Fibroblast of skin of right quadriceps (primary cell): Measurements from ENCODE around the gene IFNA7.
A peak's percentile ranks its signal among the peaks of the same experiment; 100 is the strongest.
"Not testable (repeated sequence)": the region's sequence is repeated elsewhere in the genome, so short reads cannot be mapped to it uniquely, and the experiment has no call there.

Experiments used
- DNase-seq: peaks from one replicate; pipeline ENCODE4 v3.0.0-alpha.2; 2013

The IFNA7 gene

DNA sequence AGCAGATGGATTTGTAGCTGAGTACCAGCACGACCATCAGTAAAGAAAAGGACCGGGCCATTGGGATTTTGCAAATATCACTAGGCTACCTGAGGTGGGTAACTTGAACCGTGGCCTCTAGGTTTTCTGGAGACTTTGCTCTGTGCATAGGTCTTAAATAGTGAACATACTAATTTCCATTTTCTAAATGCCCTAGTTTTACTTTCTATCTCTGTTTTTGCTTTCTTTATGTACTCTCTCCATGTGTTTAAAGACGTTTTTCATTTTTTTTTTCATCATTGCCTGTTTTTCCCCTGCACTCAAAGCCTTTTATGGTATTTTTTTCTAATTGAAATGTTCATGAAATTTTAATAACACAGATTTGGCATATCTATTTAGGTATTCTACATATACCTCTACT is at the start of gene IFNA7:
Gene IFNA7, minus strand, starts transcription at position 101 of the 400 bp plus-strand sequence. Its CDS starts 40 bp downstream, at position 61.
- DNase-seq = not testable (repeated sequence)

DNA sequence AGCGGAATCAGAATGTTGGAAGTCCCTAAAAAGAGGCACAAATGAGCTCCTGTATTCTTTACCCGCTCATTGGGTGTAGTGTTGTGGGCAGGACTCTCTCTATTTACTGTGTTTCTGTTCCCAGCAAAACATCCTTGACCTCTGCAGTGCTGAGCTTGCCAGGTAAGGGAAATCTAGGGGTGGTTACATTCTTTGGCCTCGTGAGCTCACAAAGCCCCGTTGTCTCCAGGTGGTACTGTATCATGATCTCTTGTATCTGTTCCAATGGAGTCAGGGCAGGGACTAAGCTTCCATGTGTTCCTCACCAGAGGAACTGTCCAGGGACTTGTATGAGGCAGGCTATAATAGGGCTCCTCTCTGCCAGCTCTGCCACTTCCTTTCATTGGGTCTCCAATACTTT is 49.6 kb upstream of the IFNA7 start:
- no peak for DNase-seq

DNA sequence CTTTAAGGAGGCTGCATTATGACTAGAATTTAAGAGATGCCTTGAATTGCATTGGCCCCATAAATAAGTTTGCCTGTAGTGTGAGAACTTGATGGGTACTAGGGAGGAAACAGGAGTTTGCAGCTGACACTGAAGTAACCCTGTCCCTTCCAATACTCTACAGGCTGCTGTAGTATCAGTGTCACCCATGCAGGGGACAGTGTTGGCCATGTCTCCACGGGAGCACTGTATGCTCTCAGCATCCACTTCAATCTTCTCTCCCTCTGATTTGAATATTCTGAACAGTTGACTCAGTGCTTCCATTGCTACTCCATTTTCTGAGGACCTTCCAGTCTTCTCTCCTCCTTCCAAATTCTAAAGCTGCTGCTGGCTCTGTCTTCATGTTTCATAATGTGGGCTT is 49.2 kb upstream of the IFNA7 start:
- no peak for DNase-seq

DNA sequence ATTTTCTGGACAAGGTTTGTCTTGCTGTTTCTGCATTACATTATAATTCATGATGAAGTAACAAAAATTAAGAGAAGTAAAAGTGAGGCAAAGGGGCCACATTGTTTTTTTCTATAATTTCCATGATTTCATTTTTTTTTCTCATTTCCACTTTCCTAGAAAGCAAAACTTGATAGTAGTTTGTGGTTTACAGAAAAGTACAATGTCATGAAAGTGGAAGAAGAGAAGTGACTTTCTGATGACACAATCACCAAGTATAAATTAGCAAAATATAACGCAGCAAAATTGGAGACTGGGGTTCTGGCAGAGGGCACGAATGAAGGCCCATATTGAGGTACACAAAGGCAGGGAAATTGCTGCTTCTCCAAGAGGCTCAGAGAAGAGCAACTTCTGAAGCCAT is 42.8 kb upstream of the IFNA7 start:
- no peak for DNase-seq

DNA sequence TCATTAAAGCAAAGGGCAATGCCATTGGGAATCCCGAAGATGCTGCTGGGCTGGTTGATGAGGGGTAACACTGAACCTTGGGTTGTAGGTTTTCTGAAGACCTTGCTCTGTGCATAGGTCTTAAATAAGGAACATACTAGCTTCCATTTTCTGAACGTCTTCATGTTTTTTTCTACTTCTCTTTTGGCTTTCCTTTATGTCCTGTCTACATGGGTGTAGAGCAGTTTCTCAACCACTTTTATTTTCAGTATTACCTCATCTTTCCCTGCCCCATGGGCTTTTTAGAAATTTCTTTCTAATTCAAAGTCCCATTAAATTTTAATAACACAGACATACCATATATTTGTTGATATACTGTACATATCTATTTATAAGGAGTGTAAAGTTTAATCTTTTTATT is 37.9 kb upstream of the IFNA7 start, which contains the start of gene IFNA14:
Gene IFNA14, minus strand, starts transcription at position 95 of the 400 bp plus-strand sequence. Its CDS starts 70 bp downstream, at position 25.
- no peak for DNase-seq

DNA sequence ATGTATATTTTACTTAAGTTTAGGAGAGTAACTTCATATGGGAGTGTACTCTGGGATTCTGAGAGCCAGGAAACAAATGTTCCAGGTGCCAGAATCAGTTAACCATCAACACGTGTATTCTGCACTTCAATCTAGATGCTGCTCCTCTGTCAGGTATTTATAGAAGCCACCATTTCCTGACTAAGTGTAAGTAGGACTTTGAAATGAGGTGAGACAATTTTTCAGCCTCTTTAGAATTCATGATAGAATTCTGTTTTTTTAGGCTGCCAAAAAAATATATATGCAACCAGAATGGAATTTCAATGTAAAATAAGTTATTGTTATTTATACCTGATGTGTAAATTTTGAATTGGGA is 34.3 kb upstream of the IFNA7 start:
- not testable (repeated sequence) for DNase-seq

DNA sequence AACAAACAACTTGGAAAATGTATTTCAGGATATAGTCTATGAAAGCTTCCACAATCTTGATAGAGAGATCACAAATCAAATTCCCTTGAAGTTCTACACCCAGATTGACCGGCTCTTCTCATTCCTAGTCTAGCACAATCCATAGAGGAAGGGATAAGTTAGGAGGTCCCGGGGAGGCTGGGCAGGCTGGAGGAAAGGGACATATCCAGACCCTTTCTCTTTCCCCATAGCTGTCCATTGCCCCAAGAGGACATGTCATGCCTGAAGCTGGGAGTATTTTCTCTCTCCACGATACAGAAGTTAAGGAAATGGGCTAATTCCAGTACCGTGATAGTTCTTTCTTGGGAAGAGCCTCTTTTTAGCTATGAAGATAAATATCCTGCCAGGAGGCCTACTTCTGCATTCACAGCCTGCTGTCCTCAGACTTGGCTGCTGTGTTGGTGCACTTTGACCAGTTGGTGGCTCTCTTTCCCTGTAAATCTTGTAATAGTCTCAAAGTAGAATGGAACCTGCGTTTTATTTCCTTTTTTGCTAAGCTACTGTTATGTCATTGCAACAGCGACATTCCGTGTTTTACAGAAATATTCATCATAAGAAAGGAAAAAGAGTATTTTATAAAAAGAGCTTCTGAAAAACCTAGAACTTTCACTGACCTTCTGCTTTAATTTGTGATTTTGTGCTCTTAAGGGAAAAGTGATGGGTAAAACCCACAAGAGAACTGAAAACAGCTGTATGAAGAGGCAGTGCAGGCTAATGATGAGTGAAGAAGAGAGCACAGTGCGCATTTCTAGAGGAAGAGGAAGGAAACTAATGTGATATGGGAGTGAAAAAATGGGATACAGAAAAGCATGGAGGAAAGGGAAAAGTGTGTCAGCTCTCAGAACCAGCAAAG is 33.7 kb upstream of the IFNA7 start:
- peak; percentile 26 for DNase-seq

DNA sequence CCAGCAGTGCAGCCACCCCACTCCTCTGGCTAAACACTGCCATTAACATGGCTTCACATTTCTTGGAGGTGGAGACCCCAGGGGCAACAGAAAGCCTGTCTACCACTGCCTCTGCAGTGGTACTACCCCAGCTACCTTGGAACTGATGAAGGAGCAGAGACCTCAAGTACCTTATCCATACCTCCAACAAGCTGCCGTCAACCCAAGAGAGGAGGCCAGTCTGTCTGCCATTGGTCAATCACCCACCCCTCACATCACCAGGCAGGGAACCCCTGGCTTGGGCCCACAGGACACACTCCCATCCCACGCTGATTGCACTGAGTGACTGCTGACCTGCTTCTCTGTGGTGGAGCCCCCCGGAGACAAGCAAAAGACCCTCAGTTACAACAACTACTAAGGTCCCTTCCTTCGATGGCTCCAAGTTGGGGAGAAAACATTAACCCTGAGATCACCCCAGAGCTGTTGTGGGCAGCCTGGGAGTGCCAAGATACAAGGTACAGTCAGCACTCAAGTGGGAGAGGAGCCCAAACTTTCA is 32.2 kb upstream of the IFNA7 start:
- DNase-seq = no peak

DNA sequence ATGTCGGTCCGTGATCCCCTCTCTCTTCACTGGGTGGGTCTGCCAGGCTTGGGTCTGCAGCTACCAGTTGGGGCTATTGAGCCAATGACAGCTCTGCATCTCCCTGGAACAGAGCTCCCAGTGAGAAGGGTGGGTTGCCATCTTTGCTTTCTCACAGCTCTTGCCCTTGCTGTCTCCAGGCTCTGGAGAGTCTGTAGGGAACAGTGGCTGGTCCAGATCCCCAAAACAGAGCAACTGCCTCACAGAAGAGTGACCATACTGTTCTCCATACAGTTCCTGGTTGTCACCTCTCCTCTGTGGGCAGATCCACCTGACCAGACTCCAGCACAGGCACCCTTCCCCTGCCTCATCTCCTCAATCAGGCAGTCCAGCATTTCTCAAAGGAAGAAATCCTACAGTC is 31.3 kb upstream of the IFNA7 start:
- DNase-seq = no peak

DNA sequence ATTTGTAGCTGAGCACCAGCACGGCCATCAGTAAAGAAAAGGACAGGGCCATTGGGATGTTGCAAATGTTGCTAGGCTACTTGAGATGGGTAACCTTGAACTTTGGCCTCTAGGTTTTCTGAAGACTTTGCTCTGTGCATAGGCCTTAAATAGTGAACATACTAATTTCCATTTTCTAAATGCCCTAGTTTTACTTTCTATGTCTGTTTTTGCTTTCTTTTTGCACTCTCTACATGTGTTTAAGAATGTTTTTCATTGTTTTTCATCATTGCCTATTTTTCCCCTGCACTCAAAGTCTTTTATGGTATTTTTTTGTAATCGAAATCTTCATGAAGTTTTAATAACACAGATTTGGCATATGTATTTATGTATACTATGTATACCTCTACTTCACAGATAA is 26.1 kb upstream of the IFNA7 start, which contains the start of gene IFNA17:
Gene IFNA17, minus strand, starts transcription at position 101 of the 400 bp plus-strand sequence. Its CDS starts 49 bp downstream, at position 52.
- DNase-seq = no peak

DNA sequence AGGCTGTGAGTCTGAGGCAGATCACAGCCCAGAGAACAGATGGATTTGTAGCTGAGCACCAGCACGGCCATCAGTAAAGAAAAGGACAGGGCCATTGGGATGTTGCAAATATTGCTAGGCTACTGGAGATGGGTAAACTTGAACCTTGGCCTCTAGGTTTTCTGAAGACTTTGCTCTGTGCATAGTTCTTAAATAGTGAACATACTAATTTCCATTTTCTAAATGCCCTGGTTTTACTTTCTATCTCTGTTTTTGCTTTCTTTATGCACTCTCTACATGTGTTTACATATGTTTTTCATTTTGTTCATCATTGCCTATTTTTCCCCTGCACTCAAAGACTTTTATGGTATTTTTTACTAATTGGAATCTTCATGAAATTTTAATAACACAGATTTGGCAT is 15.2 kb upstream of the IFNA7 start, which contains the start of gene IFNA16:
Gene IFNA16, minus strand, starts transcription at position 101 of the 400 bp plus-strand sequence. Its CDS starts 6 bp downstream, at position 95.
- DNase-seq = not testable (repeated sequence)

DNA sequence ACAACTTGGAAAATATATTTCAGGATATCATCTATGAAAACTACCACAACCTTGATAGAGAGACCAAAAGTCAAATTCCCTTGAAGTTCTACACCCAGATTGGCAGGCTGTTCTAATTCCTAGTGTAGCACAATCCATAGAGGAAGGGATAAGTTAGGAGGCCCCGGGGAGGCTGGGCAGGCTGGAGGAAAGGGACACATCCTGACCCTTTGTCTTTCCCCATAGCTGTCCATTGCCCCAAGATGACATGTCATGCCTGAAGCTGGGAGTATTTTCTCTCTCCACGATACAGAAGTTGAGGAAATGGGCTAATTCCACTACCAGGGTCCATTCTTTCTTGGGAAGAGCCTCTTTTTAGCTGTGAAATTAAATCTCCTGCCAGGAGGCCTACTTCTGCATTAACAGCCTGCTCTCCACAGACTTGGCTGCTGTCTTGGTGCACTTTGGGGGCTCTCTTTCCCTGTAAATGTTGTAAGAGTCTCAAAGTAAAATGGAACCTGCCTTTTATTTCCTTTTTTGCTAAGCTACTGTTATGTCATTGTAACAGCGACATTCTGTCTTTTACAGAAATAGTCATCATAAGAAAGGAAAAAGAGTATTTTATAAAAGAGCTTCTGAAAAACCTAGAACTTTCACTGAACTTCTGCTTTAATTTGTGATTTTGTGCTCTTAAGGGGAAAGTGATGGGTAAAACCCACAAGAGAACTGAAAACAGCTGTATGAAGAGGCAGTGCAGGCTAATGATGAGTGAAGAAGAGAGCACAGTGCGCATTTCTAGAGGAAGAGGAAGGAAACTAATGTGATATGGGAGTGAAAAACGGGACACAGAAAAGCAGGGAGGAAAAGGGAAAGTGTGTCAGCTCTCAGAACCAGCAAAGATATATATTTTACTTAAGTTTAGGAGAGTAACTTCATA is 11.7 kb upstream of the IFNA7 start:
- not testable (repeated sequence) for DNase-seq

DNA sequence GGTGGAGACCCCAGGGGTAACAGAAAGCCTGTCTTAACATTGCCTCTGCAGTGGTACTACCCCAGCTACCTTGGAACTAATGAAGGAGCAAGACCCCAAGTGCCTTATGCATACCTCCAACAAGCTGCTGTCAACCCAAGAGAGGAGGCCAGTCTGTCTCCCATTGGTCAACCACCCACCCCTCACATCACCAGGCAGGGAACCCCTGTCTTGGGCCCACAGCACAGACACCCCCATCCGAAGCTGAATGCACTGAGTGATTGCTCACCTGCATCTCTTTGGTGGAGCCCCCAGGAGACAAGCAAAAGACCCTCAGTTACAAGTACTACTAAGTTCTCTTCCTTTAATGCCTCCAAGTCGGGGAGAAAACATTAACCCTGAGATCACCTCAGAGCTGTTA is 10.2 kb upstream of the IFNA7 start:
- DNase-seq = not testable (repeated sequence)

DNA sequence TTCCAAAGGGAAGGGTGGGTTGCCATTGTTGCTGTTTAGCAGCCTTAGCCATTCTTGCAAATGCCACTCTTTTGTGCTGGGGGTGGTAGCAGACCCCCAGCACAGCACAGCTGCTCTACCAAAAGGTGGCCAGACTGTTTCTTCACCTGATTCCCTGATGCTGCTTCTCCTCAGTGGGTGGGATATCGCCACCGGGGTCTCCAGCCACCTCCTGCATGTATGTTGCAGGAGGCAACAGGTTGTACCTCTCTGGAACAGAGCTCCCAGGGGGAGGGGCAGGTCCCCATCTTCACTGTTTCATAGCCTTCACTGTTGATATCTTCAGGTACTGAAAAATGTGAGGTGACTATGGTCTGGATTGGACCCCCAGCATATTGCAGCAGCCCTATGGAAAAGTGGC is 8.8 kb upstream of the IFNA7 start:
- DNase-seq = not testable (repeated sequence)

DNA sequence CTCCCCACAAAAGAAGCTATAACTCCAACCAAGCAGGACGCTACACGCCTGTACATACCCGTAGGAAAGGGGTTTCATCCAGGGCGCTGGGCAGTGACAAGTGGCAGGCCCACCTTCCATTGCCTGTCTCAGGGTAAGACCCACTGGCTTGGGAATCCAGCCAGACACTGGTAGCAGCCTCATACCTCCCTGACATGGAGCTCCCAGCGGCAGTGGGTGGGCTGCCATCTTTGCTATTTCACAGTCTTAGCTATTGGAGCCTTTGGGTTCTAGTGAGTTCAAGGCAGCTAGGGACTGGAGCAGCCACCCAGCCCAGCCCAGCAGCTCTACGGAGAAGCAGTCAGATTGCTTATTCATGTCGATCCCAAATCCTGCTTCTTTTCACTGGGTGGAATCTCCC is 8.3 kb upstream of the IFNA7 start:
- DNase-seq = no peak

DNA sequence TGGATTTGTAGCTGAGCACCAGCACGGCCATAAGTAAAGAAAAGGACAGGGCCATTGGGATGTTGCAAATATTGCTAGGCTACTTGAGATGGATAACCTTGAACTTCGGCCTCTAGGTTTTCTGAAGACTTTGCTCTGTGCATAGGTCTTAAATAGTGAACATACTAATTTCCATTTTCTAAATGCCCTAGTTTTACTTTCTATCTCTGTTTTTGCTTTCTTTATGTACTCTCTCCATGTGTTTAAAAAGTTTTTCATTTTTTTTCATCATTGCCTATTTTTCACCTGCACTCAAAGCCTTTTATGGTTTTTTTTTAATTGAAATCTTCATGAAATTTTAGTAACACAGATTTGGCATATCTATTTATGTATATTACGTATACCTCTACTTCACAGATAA is 5.0 kb upstream of the IFNA7 start, which contains the start of gene IFNA10:
Gene IFNA10, minus strand, starts transcription at position 101 of the 400 bp plus-strand sequence. Its CDS starts 46 bp downstream, at position 55.
- not testable (repeated sequence) for DNase-seq

DNA sequence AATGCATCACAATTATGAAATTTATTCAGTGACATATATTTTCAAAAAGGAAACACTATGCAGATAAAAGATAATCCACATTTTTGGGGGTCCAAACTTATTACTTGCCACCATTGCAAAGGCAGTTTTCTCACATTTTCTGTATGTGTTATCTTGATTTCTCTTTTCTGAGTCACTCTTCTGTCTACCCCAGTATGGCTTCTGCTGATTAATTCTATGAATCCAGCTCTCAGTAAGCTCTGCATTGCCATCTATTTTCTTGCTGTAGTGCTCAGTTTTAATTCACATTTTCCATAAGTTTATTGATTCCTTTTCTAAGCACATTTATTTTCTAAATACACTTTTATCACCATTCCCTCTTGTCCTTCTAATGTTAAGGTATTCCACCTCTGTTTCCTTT is 3.2 kb upstream of the IFNA7 start:
- DNase-seq = no peak

DNA sequence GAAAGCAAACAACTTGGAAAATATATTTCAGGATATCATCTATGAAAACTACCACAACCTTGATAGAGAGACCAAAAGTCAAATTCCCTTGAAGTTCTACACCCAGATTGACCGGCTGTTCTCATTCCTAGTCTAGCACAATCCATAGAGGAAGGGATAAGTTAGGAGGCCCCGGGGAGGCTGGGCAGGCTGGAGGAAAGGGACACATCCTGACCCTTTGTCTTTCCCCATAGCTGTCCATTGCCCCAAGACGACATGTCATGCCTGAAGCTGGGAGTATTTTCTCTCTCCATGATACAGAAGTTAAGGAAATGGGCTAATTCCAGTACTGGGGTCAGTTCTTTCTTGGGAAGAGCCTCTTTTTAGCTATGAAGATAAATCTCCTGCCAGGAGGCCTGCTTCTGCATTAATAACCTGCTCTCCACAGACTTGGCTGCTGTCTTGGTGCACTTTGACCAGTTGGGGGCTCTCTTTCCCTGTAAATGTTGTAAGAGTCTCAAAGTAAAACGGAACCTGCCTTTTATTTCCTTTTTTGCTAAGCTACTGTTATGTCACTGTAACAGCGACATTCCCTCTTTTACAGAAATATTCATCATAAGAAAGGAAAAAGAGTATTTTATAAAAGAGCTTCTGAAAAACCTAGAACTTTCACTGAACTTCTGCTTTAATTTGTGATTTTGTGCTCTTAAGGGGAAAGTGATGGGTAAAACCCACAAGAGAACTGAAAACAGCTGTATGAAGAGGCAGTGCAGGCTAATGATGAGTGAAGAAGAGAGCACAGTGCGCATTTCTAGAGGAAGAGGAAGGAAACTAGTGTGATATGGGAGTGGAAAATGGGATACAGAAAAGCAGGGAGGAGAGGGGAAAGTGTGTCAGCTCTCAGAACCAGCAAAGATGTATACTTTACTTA is 6.9 kb downstream of the IFNA7 start:
- not testable (repeated sequence) for DNase-seq

DNA sequence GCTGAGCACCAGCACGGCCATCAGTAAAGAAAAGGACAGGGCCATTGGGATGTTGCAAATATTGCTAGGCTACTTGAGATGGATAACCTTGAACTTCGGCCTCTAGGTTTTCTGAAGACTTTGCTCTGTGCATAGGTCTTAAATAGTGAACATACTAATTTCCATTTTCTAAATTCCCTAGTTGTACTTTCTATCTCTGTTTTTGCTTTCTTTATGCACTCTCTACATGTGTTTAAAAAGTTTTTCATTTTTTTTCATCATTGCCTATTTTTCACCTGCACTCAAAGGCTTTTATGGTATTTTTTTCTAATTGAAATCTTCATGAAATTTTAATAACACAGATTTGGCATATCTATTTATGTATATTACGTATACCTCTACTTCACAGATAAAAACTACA is 14.5 kb downstream of the IFNA7 start, which contains the start of gene IFNA4:
Gene IFNA4, minus strand, starts transcription at position 101 of the 400 bp plus-strand sequence. Its CDS starts 56 bp downstream, at position 45.
- DNase-seq = not testable (repeated sequence)

DNA sequence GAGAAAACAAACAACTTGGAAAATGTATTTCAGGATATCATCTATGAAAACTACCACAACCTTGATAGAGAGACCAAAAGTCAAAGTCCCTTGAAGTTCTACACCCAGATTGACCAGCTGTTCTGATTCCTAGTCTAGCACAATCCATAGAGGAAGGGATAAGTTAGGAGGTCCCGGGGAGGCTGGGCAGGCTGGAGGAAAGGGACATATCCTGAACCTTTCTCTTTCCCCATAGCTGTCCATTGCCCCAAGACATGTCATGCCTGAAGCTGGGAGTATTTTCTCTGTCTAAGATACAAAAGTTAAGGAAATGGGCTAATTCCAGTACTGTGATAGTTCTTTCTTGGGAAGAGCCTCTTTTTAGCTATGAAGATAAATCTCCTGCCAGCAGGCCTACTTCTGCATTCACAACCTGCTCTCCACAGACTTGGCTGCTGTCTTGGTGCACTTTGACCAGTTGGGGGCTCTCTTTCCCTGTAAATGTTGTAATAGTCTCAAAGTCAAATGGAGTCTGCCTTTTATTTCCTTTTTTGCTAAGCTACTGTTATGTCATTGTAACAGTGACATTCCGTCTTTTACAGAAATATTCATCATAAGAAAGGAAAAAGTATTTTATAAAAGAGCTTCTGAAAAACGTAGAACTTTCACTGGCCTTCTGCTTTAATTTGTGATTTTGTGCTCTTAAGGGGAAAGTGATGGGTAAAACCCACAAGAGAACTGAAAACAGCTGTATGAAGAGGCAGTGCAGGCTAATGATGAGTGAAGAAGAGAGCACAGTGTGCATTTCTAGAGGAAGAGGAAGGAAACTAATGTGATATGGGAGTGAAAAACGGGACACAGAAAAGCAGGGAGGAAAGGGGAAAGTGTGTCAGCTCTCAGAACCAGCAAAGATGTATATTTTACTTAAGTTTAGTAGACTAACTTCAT is 18.9 kb downstream of the IFNA7 start:
- DNase-seq = not testable (repeated sequence)
